Uterus (tissue), 2 donors: ENCODE results near the gene GRAMD1A.

ENCODE experiments used
- CTCF ChIP-seq, 4 experiments: fragments of 200-600 bp in 2 of 4; fragments of 450-650 bp in 2 of 4; sonication (generic) in 2 of 4; IDR thresholded peaks; one replicate each; pipeline ENCODE4 v1.5.1; 2016 to 2019; ENCODE audit warnings: antibody characterized with exemption in 4 of 4, mild to moderate bottlenecking in 2 of 4, moderate library complexity in 1 of 4
- POLR2A ChIP-seq, 2 donors: fragments of 450-650 bp; IDR thresholded peaks; one replicate each; pipeline ENCODE4 v1.6.1; 2016; ENCODE audit warnings: antibody characterized with exemption in 2 of 2, mild to moderate bottlenecking in 1 of 2, moderate library complexity in 1 of 2

GRCh38 chr19:35053667-35054293, 53.7 kb downstream of the GRAMD1A start:
- TF ChIP-seq CTCF (IDR thresholded peaks at IDR 0.05) (no peak), POLR2A (IDR thresholded peaks at IDR 0.05) (no peak)
